HEK293 (cell line): Measurements from ENCODE around the gene MACF1.

Source experiments
- CTCF ChIA-PET: fragments of 350-600 bp; formaldehyde crosslinking; extraction: SDS; loops from one replicate; lab custom pipeline; 2021; ENCODE audit warnings: antibody characterized with exemption; lab: Yijun Ruan, JAX
- POLR2A ChIA-PET: fragments of 300-600 bp; formaldehyde crosslinking; extraction: SDS; loops from one replicate; lab custom pipeline; 2020; ENCODE audit warnings: antibody characterized with exemption, inconsistent platforms; lab: Yijun Ruan, JAX
- H3K27ac ChIP-seq: fragments of 200-500 bp; sonication (Bioruptor generic); 2 replicates; pipeline ENCODE4 v1.5.1; 2014; ENCODE audit warnings: low read depth, low read length, control low read depth, inconsistent platforms; ENCODE audit errors: extremely low read depth
- H3K36me3 ChIP-seq, 2 experiments: fragments of 200-500 bp in 1 of 2; sonication (Bioruptor generic) in 1 of 2; 1 replicate in 1 of 2; 2 replicates in 1 of 2; pipeline ENCODE4 v1.5.1; 2014 to 2017; ENCODE audit warnings: inconsistent platforms in 2 of 2, low read length in 2 of 2; ENCODE audit not compliant: control insufficient read depth in 2 of 2, insufficient read depth in 1 of 2
- H3K4me1 ChIP-seq: fragments of 200-500 bp; sonication (Bioruptor generic); 2 replicates; pipeline ENCODE4 v1.5.1; 2014; ENCODE audit warnings: mild to moderate bottlenecking, low read length, inconsistent platforms; ENCODE audit not compliant: control insufficient read depth, insufficient read depth
- H3K4me3 ChIP-seq: 2 replicates; pipeline ENCODE4 v1.5.1; 2011; ENCODE audit warnings: low read depth, mild to moderate bottlenecking, control low read depth, low read length, moderate library complexity
- H3K9me3 ChIP-seq: fragments of 200-500 bp; sonication (Bioruptor generic); 2 replicates; pipeline ENCODE4 v1.5.1; 2014; ENCODE audit warnings: low read depth, low read length, inconsistent platforms; ENCODE audit not compliant: control insufficient read depth, insufficient read depth
- GFI1B ChIP-seq: fragments of 450-650 bp; formaldehyde crosslinking; IDR thresholded peaks from 2 replicates; pipeline ENCODE4 v1.5.1; 2016; ENCODE audit warnings: missing biosample characterization, missing genetic modification characterization
- MZF1 ChIP-seq: fragments of 450-650 bp; formaldehyde crosslinking; IDR thresholded peaks from 2 replicates; pipeline ENCODE4 v1.5.1; 2017; ENCODE audit warnings: missing biosample characterization, missing genetic modification characterization, borderline replicate concordance
- OVOL3 ChIP-seq: fragments of 450-650 bp; formaldehyde crosslinking; IDR thresholded peaks from 2 replicates; pipeline ENCODE4 v1.5.1; 2016; ENCODE audit warnings: missing biosample characterization, missing genetic modification characterization
- PBX3 ChIP-seq: sonication (generic); formaldehyde crosslinking; IDR thresholded peaks from 2 replicates; pipeline ENCODE4 v1.8.1; 2022; ENCODE audit warnings: mild to moderate bottlenecking, moderate library complexity, missing genetic modification reagents
- PRDM2 ChIP-seq: fragments of 450-650 bp; formaldehyde crosslinking; IDR thresholded peaks from 2 replicates; pipeline ENCODE4 v1.5.1; 2016; ENCODE audit warnings: missing biosample characterization, missing genetic modification characterization, borderline replicate concordance
- SETDB1 ChIP-seq: IDR thresholded peaks from one replicate; pipeline ENCODE4 v1.6.1; 2017; ENCODE audit warnings: mild to moderate bottlenecking, low read length, moderate library complexity, mixed read lengths; ENCODE audit not compliant: insufficient read length
- TSHZ1 ChIP-seq: fragments of 450-650 bp; formaldehyde crosslinking; IDR thresholded peaks from 2 replicates; pipeline ENCODE4 v1.5.1; 2016; ENCODE audit warnings: missing biosample characterization, missing genetic modification characterization, borderline replicate concordance
- YY1 ChIP-seq: fragments of 450-650 bp; formaldehyde crosslinking; IDR thresholded peaks from 2 replicates; pipeline ENCODE4 v1.5.1; 2018; ENCODE audit warnings: missing biosample characterization, missing genetic modification characterization
- ZBTB21 ChIP-seq: fragments of 450-650 bp; formaldehyde crosslinking; IDR thresholded peaks from 2 replicates; pipeline ENCODE4 v1.5.1; 2017; ENCODE audit warnings: missing biosample characterization, missing genetic modification characterization
- ZBTB44 ChIP-seq: fragments of 450-650 bp; IDR thresholded peaks from 2 replicates; pipeline ENCODE4 v1.5.1; 2018; ENCODE audit warnings: missing biosample characterization, mild to moderate bottlenecking, missing genetic modification characterization
- ZBTB6 ChIP-seq: fragments of 450-650 bp; formaldehyde crosslinking; IDR thresholded peaks from 2 replicates; pipeline ENCODE4 v1.5.1; 2017; ENCODE audit warnings: missing biosample characterization, missing genetic modification characterization
- ZFP3 ChIP-seq: fragments of 450-650 bp; formaldehyde crosslinking; IDR thresholded peaks from 2 replicates; pipeline ENCODE4 v1.5.1; 2016; ENCODE audit warnings: low read depth, missing biosample characterization, missing genetic modification characterization
- ZIC2 ChIP-seq: fragments of 450-650 bp; formaldehyde crosslinking; IDR thresholded peaks from 2 replicates; pipeline ENCODE4 v1.5.1; 2016; ENCODE audit warnings: missing biosample characterization, missing genetic modification characterization
- ZNF16 ChIP-seq: fragments of 450-650 bp; formaldehyde crosslinking; IDR thresholded peaks from 2 replicates; pipeline ENCODE4 v1.5.1; 2016; ENCODE audit warnings: low read depth, missing biosample characterization, missing genetic modification characterization
- ZNF24 ChIP-seq: fragments of 450-650 bp; formaldehyde crosslinking; IDR thresholded peaks from 2 replicates; pipeline ENCODE4 v1.5.1; 2016; ENCODE audit warnings: missing biosample characterization, missing genetic modification characterization
- ZNF529 ChIP-seq: fragments of 450-650 bp; formaldehyde crosslinking; IDR thresholded peaks from 2 replicates; pipeline ENCODE4 v1.5.1; 2017; ENCODE audit warnings: missing genetic modification characterization, missing biosample characterization; ENCODE audit not compliant: insufficient replicate concordance
- ZNF610 ChIP-seq: fragments of 450-650 bp; formaldehyde crosslinking; IDR thresholded peaks from 2 replicates; pipeline ENCODE4 v1.5.1; 2016; ENCODE audit warnings: missing biosample characterization, missing genetic modification characterization, borderline replicate concordance
- ZNF626 ChIP-seq: fragments of 450-650 bp; sonication (Bioruptor Pico); formaldehyde crosslinking; IDR thresholded peaks from 2 replicates; pipeline ENCODE4 v1.5.1; 2018; ENCODE audit warnings: missing biosample characterization, missing genetic modification characterization, inconsistent platforms
- ZNF701 ChIP-seq: fragments of 450-650 bp; formaldehyde crosslinking; IDR thresholded peaks from 2 replicates; pipeline ENCODE4 v1.5.1; 2016; ENCODE audit warnings: missing biosample characterization, missing genetic modification characterization

MACF1 gene

GRCh38 chr1:39183503-39184353 is 20.8 kb upstream of the MACF1 start (continued):
- 0 out of 2 replicates have a peak, but pooled peaks have one; percentile 26 for TF ChIP-seq PBX3
- TF ChIP-seq ZNF610 (tag by site-specific recombination) = no peak
- TF ChIP-seq MZF1 = no peak
- no peak for TF ChIP-seq ZIC2 (tag by site-specific recombination)
- TF ChIP-seq ZBTB44 (tag by site-specific recombination) = no peak
- no peak for TF ChIP-seq ZFP3 (tag by site-specific recombination)
- no peak for TF ChIP-seq YY1 (tag by site-specific recombination)
- TF ChIP-seq TSHZ1 (tag by site-specific recombination) = peak; percentile 96
- TF ChIP-seq ZBTB6 (tag by site-specific recombination) = no peak; the same call in 1 of the 2 replicates
- TF ChIP-seq ZNF529 (tag by site-specific recombination) = no peak
- TF ChIP-seq ZNF24 (tag by site-specific recombination) = peak; percentile 86

- H3K4me3 ChIP-seq = no peak overlapping the region
- no peaks in the 10 kb centered on the region for H3K36me3 ChIP-seq
- CTCF ChIA-PET = interaction anchor here (0.7 to 2.8 kb wide), 16 partner anchors 9 to 355 kb away, joined by 3 to 20 read pairs (median 4); no protein-coding TSS in a partner anchor
- H3K9me3 ChIP-seq = no peaks in the 10 kb centered on the region
- POLR2A ChIA-PET = interaction anchor here (0.5 to 1.5 kb wide), 10 partner anchors 8 to 86 kb away, joined by 3 to 8 read pairs (median 4); partner anchors contain the start of gene MACF1
- peak overlapping the region; percentile 1; the same call in 1 of the 2 replicates for H3K27ac ChIP-seq
- H3K4me1 ChIP-seq = peaks cover 14% of the 10 kb centered on the region
- no peak for TF ChIP-seq PRDM2 (tag by site-specific recombination)
- no peak for TF ChIP-seq ZIC2 (tag by site-specific recombination)
- TF ChIP-seq GFI1B (tag by site-specific recombination) = no peak
- TF ChIP-seq SETDB1 = no peak
- TF ChIP-seq ZNF16 = no peak
- TF ChIP-seq ZBTB21 (tag by site-specific recombination) = no peak
- TF ChIP-seq ZNF701 = no peak
- TF ChIP-seq ZNF626 (tag by site-specific recombination) = no peak
- no peak for TF ChIP-seq OVOL3 (tag by site-specific recombination)
These were observed 20.1 kb upstream of the MACF1 start for GRCh38 chr1:39184354-39184818.
